ENCODE results near the gene ATF6. TPM values are rescaled to one million over a fixed set of nuclear protein-coding genes. Genes with fewer than 3 reads are reported as not detected.

The ATF6 gene
- total and polyA plus RNA-seq, 2 of the 8 experiments (the other 6 are each of a cell fraction or from before 2014, with no cell fraction given), result 4.6 to 10.0 TPM

DNA sequence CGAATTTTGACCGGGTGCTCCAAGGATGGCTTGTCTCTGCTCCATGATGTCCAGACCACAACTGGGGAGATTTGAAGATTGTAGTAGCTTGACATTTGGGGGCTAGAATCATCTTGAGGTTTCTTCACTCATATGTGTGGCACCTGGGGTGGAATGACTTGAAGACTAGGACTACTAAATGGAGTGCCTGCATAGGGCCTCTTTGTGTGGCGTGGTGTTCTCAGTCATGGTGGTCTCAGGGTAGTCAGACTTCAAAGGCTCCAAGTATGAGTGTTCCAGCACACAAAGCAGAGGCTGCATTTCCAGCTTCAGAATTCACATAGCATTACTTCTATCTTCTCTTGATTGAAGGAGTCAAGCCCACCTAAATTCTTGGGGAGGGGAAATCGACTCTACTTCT lies 16.8 kb downstream of the ATF6 start (continued):
- TF ChIP-seq, protein P1, sequence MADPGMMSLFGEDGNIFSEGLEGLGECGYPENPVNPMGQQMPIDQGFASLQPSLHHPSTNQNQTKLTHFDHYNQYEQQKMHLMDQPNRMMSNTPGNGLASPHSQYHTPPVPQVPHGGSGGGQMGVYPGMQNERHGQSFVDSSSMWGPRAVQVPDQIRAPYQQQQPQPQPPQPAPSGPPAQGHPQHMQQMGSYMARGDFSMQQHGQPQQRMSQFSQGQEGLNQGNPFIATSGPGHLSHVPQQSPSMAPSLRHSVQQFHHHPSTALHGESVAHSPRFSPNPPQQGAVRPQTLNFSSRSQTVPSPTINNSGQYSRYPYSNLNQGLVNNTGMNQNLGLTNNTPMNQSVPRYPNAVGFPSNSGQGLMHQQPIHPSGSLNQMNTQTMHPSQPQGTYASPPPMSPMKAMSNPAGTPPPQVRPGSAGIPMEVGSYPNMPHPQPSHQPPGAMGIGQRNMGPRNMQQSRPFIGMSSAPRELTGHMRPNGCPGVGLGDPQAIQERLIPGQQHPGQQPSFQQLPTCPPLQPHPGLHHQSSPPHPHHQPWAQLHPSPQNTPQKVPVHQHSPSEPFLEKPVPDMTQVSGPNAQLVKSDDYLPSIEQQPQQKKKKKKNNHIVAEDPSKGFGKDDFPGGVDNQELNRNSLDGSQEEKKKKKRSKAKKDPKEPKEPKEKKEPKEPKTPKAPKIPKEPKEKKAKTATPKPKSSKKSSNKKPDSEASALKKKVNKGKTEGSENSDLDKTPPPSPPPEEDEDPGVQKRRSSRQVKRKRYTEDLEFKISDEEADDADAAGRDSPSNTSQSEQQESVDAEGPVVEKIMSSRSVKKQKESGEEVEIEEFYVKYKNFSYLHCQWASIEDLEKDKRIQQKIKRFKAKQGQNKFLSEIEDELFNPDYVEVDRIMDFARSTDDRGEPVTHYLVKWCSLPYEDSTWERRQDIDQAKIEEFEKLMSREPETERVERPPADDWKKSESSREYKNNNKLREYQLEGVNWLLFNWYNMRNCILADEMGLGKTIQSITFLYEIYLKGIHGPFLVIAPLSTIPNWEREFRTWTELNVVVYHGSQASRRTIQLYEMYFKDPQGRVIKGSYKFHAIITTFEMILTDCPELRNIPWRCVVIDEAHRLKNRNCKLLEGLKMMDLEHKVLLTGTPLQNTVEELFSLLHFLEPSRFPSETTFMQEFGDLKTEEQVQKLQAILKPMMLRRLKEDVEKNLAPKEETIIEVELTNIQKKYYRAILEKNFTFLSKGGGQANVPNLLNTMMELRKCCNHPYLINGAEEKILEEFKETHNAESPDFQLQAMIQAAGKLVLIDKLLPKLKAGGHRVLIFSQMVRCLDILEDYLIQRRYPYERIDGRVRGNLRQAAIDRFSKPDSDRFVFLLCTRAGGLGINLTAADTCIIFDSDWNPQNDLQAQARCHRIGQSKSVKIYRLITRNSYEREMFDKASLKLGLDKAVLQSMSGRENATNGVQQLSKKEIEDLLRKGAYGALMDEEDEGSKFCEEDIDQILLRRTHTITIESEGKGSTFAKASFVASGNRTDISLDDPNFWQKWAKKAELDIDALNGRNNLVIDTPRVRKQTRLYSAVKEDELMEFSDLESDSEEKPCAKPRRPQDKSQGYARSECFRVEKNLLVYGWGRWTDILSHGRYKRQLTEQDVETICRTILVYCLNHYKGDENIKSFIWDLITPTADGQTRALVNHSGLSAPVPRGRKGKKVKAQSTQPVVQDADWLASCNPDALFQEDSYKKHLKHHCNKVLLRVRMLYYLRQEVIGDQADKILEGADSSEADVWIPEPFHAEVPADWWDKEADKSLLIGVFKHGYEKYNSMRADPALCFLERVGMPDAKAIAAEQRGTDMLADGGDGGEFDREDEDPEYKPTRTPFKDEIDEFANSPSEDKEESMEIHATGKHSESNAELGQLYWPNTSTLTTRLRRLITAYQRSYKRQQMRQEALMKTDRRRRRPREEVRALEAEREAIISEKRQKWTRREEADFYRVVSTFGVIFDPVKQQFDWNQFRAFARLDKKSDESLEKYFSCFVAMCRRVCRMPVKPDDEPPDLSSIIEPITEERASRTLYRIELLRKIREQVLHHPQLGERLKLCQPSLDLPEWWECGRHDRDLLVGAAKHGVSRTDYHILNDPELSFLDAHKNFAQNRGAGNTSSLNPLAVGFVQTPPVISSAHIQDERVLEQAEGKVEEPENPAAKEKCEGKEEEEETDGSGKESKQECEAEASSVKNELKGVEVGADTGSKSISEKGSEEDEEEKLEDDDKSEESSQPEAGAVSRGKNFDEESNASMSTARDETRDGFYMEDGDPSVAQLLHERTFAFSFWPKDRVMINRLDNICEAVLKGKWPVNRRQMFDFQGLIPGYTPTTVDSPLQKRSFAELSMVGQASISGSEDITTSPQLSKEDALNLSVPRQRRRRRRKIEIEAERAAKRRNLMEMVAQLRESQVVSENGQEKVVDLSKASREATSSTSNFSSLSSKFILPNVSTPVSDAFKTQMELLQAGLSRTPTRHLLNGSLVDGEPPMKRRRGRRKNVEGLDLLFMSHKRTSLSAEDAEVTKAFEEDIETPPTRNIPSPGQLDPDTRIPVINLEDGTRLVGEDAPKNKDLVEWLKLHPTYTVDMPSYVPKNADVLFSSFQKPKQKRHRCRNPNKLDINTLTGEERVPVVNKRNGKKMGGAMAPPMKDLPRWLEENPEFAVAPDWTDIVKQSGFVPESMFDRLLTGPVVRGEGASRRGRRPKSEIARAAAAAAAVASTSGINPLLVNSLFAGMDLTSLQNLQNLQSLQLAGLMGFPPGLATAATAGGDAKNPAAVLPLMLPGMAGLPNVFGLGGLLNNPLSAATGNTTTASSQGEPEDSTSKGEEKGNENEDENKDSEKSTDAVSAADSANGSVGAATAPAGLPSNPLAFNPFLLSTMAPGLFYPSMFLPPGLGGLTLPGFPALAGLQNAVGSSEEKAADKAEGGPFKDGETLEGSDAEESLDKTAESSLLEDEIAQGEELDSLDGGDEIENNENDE (IDR thresholded peaks at IDR 0.05; ENCODE audit: insufficient replicate concordance, low read length), result no peak
- TF ChIP-seq, protein P2, sequence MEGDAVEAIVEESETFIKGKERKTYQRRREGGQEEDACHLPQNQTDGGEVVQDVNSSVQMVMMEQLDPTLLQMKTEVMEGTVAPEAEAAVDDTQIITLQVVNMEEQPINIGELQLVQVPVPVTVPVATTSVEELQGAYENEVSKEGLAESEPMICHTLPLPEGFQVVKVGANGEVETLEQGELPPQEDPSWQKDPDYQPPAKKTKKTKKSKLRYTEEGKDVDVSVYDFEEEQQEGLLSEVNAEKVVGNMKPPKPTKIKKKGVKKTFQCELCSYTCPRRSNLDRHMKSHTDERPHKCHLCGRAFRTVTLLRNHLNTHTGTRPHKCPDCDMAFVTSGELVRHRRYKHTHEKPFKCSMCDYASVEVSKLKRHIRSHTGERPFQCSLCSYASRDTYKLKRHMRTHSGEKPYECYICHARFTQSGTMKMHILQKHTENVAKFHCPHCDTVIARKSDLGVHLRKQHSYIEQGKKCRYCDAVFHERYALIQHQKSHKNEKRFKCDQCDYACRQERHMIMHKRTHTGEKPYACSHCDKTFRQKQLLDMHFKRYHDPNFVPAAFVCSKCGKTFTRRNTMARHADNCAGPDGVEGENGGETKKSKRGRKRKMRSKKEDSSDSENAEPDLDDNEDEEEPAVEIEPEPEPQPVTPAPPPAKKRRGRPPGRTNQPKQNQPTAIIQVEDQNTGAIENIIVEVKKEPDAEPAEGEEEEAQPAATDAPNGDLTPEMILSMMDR (IDR thresholded peaks at IDR 0.05; ENCODE audit: control extremely low read depth in 1 of 3, insufficient read depth in 1 of 3, low read depth in 1 of 3, low read length in 3 of 3), result no peak
- TF ChIP-seq TBP (IDR thresholded peaks at IDR 0.05; ENCODE audit: low read depth, low read length) (no peak), KDM4A (IDR thresholded peaks at IDR 0.05; ENCODE audit: low read depth, low read length, severe bottlenecking) (no peak), CBX5 (IDR thresholded peaks at IDR 0.05; ENCODE audit: low read depth, low read length) (no peak), SAP30 (IDR thresholded peaks at IDR 0.05; ENCODE audit: insufficient read depth, insufficient replicate concordance, low read length) (no peak)

Measured in H1 (cell line).